Measurements from ENCODE around the gene LAMB4.
"Not testable (repeated sequence)": the region's sequence is repeated elsewhere in the genome, so short reads cannot be mapped to it uniquely, and the experiment has no call there.

The LAMB4 gene

DNA sequence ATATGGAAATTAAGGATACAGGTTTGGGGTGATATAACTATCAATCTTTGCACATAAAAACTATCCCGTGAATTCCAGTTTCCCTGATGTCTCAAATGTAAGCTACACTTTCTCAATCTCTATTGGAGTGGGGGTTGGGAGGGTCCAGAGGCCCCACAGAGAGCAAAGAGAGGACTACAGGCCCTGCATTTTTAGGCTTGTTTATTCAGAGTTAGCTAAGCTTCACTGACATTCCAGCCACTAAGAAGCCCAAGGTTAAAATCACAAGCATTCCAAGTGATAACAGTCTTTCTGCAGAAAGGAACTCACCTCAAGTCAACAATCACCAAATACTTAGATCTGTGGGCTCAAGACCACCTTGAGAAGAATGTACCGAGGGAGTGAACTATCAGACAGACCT, 95.6 kb downstream of the LAMB4 start:
- no peak overlapping the region for H3K27ac ChIP-seq (ENCODE audit: low read depth, low read length)
- no peaks in the 10 kb centered on the region for H3K4me1 ChIP-seq (ENCODE audit: control insufficient read depth, low read length)
- H4K20me1 ChIP-seq (ENCODE audit: control insufficient read depth, insufficient read depth, low read depth, low read length): no peaks in the 10 kb centered on the region
- H3K9me3 ChIP-seq (ENCODE audit: control insufficient read depth, insufficient read depth, low read length): no peaks in the 10 kb centered on the region
- H3K4me3 ChIP-seq (ENCODE audit: low read length): no peak overlapping the region
- no peaks in the 10 kb centered on the region for H3K36me3 ChIP-seq (ENCODE audit: control insufficient read depth, low read length)
- H3K9me2 ChIP-seq (replicated peaks; ENCODE audit: control insufficient read depth, low read length): no peaks in the 10 kb centered on the region
- no peaks in the 10 kb centered on the region for H3K27me3 ChIP-seq (ENCODE audit: control insufficient read depth, low read length)
- TF ChIP-seq CTCF (IDR thresholded peaks at IDR 0.05; ENCODE audit: low read depth, low read length, poor library complexity, severe bottlenecking) (no peak), EZH2phosphoT487 (IDR thresholded peaks at IDR 0.05; ENCODE audit: borderline replicate concordance, low read length) (no peak)
- no peaks in the 10 kb centered on the region for H3F3A ChIP-seq (ENCODE audit: control insufficient read depth, insufficient read depth)
- no peak overlapping the region for H3K4me2 ChIP-seq (ENCODE audit: low read length)
- H3K79me2 ChIP-seq (ENCODE audit: control insufficient read depth, low read length): no peaks in the 10 kb centered on the region

- Histone ChIP-seq H3K4me3 (ENCODE audit: low read length) (no peak overlapping the region), H3K4me2 (ENCODE audit: low read length) (no peak overlapping the region), H3K36me3 (ENCODE audit: control insufficient read depth, low read length) (no peaks in the 10 kb centered on the region), H3K27ac (ENCODE audit: low read depth, low read length) (no peak overlapping the region), H3K27me3 (ENCODE audit: control insufficient read depth, low read length) (no peaks in the 10 kb centered on the region), H4K20me1 (ENCODE audit: control insufficient read depth, insufficient read depth, low read depth, low read length) (no peaks in the 10 kb centered on the region), H3K9me2 (replicated peaks; ENCODE audit: control insufficient read depth, low read length) (no peaks in the 10 kb centered on the region), H3K79me2 (ENCODE audit: control insufficient read depth, low read length) (no peaks in the 10 kb centered on the region), H3F3A (ENCODE audit: control insufficient read depth, insufficient read depth) (no peaks in the 10 kb centered on the region), H3K9me3 (ENCODE audit: control insufficient read depth, insufficient read depth, low read length) (no peaks in the 10 kb centered on the region), H3K4me1 (ENCODE audit: control insufficient read depth, low read length) (no peaks in the 10 kb centered on the region)
- TF ChIP-seq EZH2phosphoT487 (IDR thresholded peaks at IDR 0.05; ENCODE audit: borderline replicate concordance, low read length) (no peak), CTCF (IDR thresholded peaks at IDR 0.05; ENCODE audit: low read depth, low read length, poor library complexity, severe bottlenecking) (no peak)
These were observed 96.2 kb downstream of the LAMB4 start for GRCh38 chr7:108033776-108034497.

DNA sequence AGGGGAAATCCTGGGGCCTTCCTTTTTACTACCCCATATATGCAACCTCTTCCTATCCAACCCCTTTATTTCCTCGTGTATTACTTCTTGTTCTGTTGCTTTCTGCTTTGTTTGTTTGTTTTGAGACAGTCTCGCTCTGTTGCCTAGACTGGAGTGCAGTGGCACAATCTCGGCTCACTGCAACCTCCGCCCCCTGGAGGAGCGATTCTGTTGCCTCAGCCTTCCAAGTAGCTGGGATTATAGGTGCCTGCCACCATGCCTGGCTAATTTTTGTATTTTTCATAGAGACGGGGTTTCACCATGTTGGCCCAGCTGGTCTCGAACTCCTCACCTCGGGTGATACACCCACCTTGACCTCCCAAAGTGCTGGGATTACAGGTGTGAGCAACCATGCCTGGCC, 96.9 kb downstream of the LAMB4 start:
- H3K4me3 ChIP-seq (ENCODE audit: low read length); H3F3A ChIP-seq (ENCODE audit: control insufficient read depth, insufficient read depth); H3K27me3 ChIP-seq (ENCODE audit: control insufficient read depth, low read length); H3K9me3 ChIP-seq (ENCODE audit: control insufficient read depth, insufficient read depth, low read length); H3K4me2 ChIP-seq (ENCODE audit: low read length); H4K20me1 ChIP-seq (ENCODE audit: control insufficient read depth, insufficient read depth, low read depth, low read length); H3K79me2 ChIP-seq (ENCODE audit: control insufficient read depth, low read length); H3K4me1 ChIP-seq (ENCODE audit: control insufficient read depth, low read length); H3K36me3 ChIP-seq (ENCODE audit: control insufficient read depth, low read length); H3K27ac ChIP-seq (ENCODE audit: low read depth, low read length); H3K9me2 ChIP-seq (replicated peaks; ENCODE audit: control insufficient read depth, low read length): not testable (repeated sequence)

GRCh38 chr7:108030516-108030915, 99.6 kb downstream of the LAMB4 start:
- no peaks in the 10 kb centered on the region for H3K79me2 ChIP-seq (ENCODE audit: control insufficient read depth, low read length)
- H3K4me2 ChIP-seq (ENCODE audit: low read length): no peak overlapping the region
- H3K4me3 ChIP-seq (ENCODE audit: low read length): no peak overlapping the region
- TF ChIP-seq CTCF (IDR thresholded peaks at IDR 0.05; ENCODE audit: low read depth, low read length, poor library complexity, severe bottlenecking) (no peak), EZH2phosphoT487 (IDR thresholded peaks at IDR 0.05; ENCODE audit: borderline replicate concordance, low read length) (no peak)
- no peak overlapping the region for H3K27ac ChIP-seq (ENCODE audit: low read depth, low read length)
- H4K20me1 ChIP-seq (ENCODE audit: control insufficient read depth, insufficient read depth, low read depth, low read length): no peaks in the 10 kb centered on the region
- H3K36me3 ChIP-seq (ENCODE audit: control insufficient read depth, low read length): no peaks in the 10 kb centered on the region
- H3K9me2 ChIP-seq (replicated peaks; ENCODE audit: control insufficient read depth, low read length): no peaks in the 10 kb centered on the region
- H3K27me3 ChIP-seq (ENCODE audit: control insufficient read depth, low read length): no peaks in the 10 kb centered on the region
- no peaks in the 10 kb centered on the region for H3F3A ChIP-seq (ENCODE audit: control insufficient read depth, insufficient read depth)
- no peaks in the 10 kb centered on the region for H3K4me1 ChIP-seq (ENCODE audit: control insufficient read depth, low read length)
- no peaks in the 10 kb centered on the region for H3K9me3 ChIP-seq (ENCODE audit: control insufficient read depth, insufficient read depth, low read length)
